Stomach (tissue), 9 donors: Measurements from ENCODE around the gene ZMYND15. TPM values are rescaled to one million over a fixed set of nuclear protein-coding genes. Genes with fewer than 3 reads are reported as not detected.

Source experiments
- DNase-seq, 2 donors: peaks; one replicate each; pipeline versions ENCODE4 v3.0.0 to v3.0.0-alpha.2; 2013 to 2019
- H3K27ac ChIP-seq, 5 donors: fragments of 200-600 bp in 4 of 5; sonication (generic) in 4 of 5; one replicate each; pipeline ENCODE4 v1.5.1; 2013 to 2019; ENCODE audit warnings: mild to moderate bottlenecking in 1 of 5, moderate library complexity in 1 of 5
- H3K27me3 ChIP-seq, 3 donors: fragments of 200-600 bp; sonication (generic); one replicate each; pipeline ENCODE4 v1.5.1; 2017 to 2019; ENCODE audit warnings: mixed run types in 1 of 3
- H3K36me3 ChIP-seq, 4 donors: fragments of 200-600 bp; sonication (generic); 1 replicate in 3 of 4; 2 replicates in 1 of 4; pipeline ENCODE4 v1.5.1; 2016 to 2019
- H3K4me1 ChIP-seq, 4 donors: fragments of 200-600 bp; sonication (generic); one replicate each; pipeline ENCODE4 v1.5.1; 2016 to 2019
- H3K4me3 ChIP-seq, 4 donors: fragments of 200-600 bp; sonication (generic) in 3 of 4; one replicate each; pipeline ENCODE4 v1.5.1; 2016 to 2019; ENCODE audit warnings: mild to moderate bottlenecking in 1 of 4
- H3K9me3 ChIP-seq, 4 donors: fragments of 200-600 bp; sonication (generic); one replicate each; pipeline ENCODE4 v1.5.1; 2016 to 2019
- EP300 ChIP-seq: sonication (generic); formaldehyde crosslinking; IDR thresholded peaks from one replicate; pipeline ENCODE4 v1.6.1; 2017; ENCODE audit warnings: antibody characterized with exemption
- POLR2A ChIP-seq, 4 donors: fragments of 450-650 bp; IDR thresholded peaks; one replicate each; pipeline ENCODE4 v1.6.1; 2016; ENCODE audit warnings: antibody characterized with exemption in 4 of 4, control low read depth in 2 of 4, mild to moderate bottlenecking in 1 of 4, moderate library complexity in 1 of 4
- POLR2AphosphoS5 ChIP-seq, 3 donors: sonication (generic); formaldehyde crosslinking; IDR thresholded peaks; one replicate each; pipeline ENCODE4 v1.6.1; 2016; ENCODE audit warnings: antibody characterized with exemption in 3 of 3
- WGBS, 5 donors: extraction: QIAGEN DNeasy Blood & Tissue Kit in 3 of 5; methylation state at CpG; one replicate each; pipeline versions ENCODE4 v1.1.5 to v1.1.7; 2013 to 2018; 5-methylcytosine and 5-hydroxymethylcytosine counted together
- intact Hi-C: fragments of 100-400 bp; cut with DNase I; formaldehyde crosslinking; loops from one replicate; pipeline ENCODE4 v1.15.1; 2023; ENCODE audit warnings: low total_unique reads
- polyA plus RNA-seq, 3 donors: library from polyadenylated mRNA; stranded (reverse); fragments of 200-250 nt; gene quantifications; one replicate each; pipeline ENCODE4 v1.2.3, GENCODE V29; 2013
- total RNA-seq, 5 donors: library from RNA; depleted of rRNA; stranded (reverse); fragments of >200 nt; gene quantifications; one replicate each; pipeline versions ENCODE4 v1.1.0 to v1.2.3, GENCODE V29; 2014 to 2016
- TF ChIP-seq, protein P1 (sequence below), 7 experiments: fragments of 450-650 bp in 4 of 7; fragments of 200-600 bp in 3 of 7; sonication (generic) in 3 of 7; IDR thresholded peaks; one replicate each; pipeline ENCODE4 v1.5.1; 2016 to 2019; ENCODE audit warnings: antibody characterized with exemption in 7 of 7, control low read depth in 2 of 7, mild to moderate bottlenecking in 1 of 7
- donor health status: healthy with polysubstance abuse.
- donor health status: Bipolar disorder and iron deficiency.
- donor health status: healthy.

ZMYND15 gene
- total and polyA plus RNA-seq, 8 donors: 0.43 to 3.2 (median 1.8) TPM; not detected in 3

DNA sequence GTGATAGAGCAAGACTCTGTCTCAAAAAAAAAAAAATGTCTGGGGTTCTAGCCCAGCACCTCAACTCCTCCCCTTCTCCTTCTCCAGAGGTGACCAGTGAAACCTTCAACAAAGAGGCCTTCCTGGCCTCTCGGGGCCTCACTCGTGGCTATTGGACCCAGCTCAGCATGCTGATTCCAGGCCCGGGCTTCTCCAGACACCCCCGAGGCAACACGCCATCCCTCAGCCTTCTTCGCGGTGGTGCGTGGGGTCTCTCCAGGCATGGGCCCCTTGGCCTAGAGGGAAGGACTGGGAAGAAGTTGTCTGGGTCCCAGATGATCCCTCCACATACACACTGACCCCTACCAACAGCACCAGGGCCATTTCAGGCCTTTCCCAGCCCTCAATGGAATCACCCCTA is 3.6 kb downstream of the ZMYND15 start:
- Histone ChIP-seq H3K27me3 (peaks cover 0 to 48% (median 0%) of the 10 kb centered on the region in 3 donors), H3K4me1 (peaks cover 19 to 36% (median 25%) of the 10 kb centered on the region in 4 donors), H3K27ac (no peak overlapping the region), H3K36me3 (no peaks in the 10 kb centered on the region), H3K9me3 (no peaks in the 10 kb centered on the region), H3K4me3 (no peak overlapping the region)
- TF ChIP-seq EP300: no peak
- TF ChIP-seq POLR2AphosphoS5 (IDR thresholded peaks at IDR 0.05): no peak
- TF ChIP-seq POLR2A (IDR thresholded peaks at IDR 0.05): no peak
- TF ChIP-seq, protein P1, sequence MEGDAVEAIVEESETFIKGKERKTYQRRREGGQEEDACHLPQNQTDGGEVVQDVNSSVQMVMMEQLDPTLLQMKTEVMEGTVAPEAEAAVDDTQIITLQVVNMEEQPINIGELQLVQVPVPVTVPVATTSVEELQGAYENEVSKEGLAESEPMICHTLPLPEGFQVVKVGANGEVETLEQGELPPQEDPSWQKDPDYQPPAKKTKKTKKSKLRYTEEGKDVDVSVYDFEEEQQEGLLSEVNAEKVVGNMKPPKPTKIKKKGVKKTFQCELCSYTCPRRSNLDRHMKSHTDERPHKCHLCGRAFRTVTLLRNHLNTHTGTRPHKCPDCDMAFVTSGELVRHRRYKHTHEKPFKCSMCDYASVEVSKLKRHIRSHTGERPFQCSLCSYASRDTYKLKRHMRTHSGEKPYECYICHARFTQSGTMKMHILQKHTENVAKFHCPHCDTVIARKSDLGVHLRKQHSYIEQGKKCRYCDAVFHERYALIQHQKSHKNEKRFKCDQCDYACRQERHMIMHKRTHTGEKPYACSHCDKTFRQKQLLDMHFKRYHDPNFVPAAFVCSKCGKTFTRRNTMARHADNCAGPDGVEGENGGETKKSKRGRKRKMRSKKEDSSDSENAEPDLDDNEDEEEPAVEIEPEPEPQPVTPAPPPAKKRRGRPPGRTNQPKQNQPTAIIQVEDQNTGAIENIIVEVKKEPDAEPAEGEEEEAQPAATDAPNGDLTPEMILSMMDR (IDR thresholded peaks at IDR 0.05): no peak
- WGBS, 5 donors: 93 to 94% (median 94%) methylated on average over 7 to 8 of the region's 8 CpGs
- DNase-seq: no peak
- intact Hi-C loops: no loop called here

DNA sequence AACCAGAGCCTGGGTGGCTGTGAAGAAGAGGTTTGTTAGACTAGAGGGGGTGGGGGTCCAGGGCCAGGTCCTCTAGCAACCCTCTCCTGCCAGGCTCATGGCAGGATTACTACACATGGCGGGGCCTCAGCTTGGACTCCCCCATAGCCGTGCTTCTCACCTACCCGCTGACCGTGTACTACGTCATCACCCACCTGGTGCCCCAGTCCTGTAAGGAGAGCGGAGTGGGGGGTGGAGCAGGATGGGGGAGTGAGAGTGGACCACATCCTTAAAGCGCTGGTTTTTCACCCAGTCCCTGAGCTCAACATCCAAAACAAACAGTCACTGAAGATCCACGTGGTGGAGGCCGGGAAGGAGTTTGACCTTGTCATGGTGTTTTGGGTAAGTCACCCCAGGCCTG is 4.3 kb downstream of the ZMYND15 start:
- Histone ChIP-seq H3K27me3 (peaks cover 0 to 55% (median 0%) of the 10 kb centered on the region in 3 donors), H3K36me3 (no peaks in the 10 kb centered on the region), H3K27ac (no peak overlapping the region), H3K4me1 (peaks cover 12 to 34% (median 18%) of the 10 kb centered on the region in 4 donors), H3K4me3 (no peak overlapping the region), H3K9me3 (no peaks in the 10 kb centered on the region)
- TF ChIP-seq POLR2AphosphoS5 (IDR thresholded peaks at IDR 0.05) (no peak), EP300 (no peak), POLR2A (IDR thresholded peaks at IDR 0.05) (no peak)
- TF ChIP-seq, protein P1 (IDR thresholded peaks at IDR 0.05): no peak
- WGBS, 5 donors: 84 to 92% (median 88%) methylated on average over 9 of the region's 9 CpGs
- no peak for DNase-seq
- intact Hi-C loops: no loop called here

DNA sequence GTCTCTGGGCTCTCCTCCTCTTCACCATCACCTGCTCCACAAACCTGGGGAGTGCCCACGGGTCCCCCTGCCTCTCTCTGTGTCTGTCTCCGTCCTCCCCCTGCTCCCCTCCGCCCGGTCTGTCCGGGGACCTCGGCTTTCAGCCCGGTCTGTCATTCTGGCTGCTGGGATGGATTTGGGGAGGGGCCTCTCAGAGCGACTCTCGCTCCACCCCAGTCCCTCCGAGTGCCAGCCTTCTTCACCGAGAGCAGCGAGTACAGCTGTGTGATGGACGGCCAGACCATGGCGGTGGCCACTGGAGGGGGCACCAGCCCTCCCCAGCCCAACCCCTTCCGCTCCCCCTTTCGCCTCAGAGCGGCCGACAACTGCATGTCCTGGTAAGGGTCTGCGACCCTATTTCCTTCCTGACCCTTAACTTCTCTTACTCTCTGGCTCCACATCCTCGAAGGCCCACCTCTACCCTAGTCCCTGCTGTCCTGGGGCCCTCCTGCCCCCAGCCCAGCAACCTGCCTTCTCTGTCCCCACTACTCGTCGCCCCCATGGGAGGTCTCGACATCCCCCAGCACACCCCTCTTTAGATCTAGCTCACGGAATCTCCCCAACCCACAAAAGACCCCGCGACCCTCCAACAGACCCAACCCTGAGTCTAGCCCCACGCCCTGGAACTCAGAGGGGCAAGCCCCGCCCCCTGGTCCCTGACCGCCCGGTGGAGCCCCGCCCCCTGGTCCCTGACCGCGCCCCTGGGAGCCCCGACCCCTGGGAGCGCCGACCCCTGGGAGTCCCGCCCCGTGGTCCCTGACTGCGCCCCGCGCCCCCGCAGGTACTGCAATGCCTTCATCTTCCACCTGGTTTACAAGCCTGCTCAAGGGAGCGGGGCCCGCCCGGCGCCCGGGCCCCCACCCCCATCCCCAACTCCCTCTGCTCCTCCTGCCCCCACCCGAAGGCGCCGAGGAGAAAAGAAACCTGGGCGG is 5.7 kb downstream of the ZMYND15 start:
- intact Hi-C loops: no loop called here
- H3K36me3 ChIP-seq: no peaks in the 10 kb centered on the region
- peaks cover 10 to 26% (median 12%) of the 10 kb centered on the region in 4 donors for H3K4me1 ChIP-seq
- WGBS, 5 donors: 12 to 21% (median 13%) methylated on average over 33 to 51 of the region's 51 CpGs
- H3K4me3 ChIP-seq: peak overlapping the region in 1 of 4 donors; percentile 16
- no peak for DNase-seq
- no peak overlapping the region for H3K27ac ChIP-seq
- H3K27me3 ChIP-seq: peaks cover 0 to 61% (median 0%) of the 10 kb centered on the region in 3 donors
- H3K9me3 ChIP-seq: no peaks in the 10 kb centered on the region
- TF ChIP-seq POLR2A (IDR thresholded peaks at IDR 0.05) (no peak), POLR2AphosphoS5 (IDR thresholded peaks at IDR 0.05) (no peak), EP300 (no peak)
- TF ChIP-seq, protein P1 (IDR thresholded peaks at IDR 0.05): no peak

GRCh38 chr17:4747847-4748246 is 8.2 kb downstream of the ZMYND15 start:
- Histone ChIP-seq H3K9me3 (no peaks in the 10 kb centered on the region), H3K36me3 (no peaks in the 10 kb centered on the region), H3K27ac (peak overlapping the region in 2 of 5 donors; percentile 26 to 44), H3K4me3 (no peak overlapping the region), H3K27me3 (peaks cover 0 to 72% (median 0%) of the 10 kb centered on the region in 3 donors), H3K4me1 (peaks cover 10 to 20% (median 11%) of the 10 kb centered on the region in 4 donors)
- WGBS, 5 donors: 37 to 64% (median 51%) methylated on average over 5 of the region's 5 CpGs
- TF ChIP-seq, protein P1 (IDR thresholded peaks at IDR 0.05): no peak
- no peak for TF ChIP-seq EP300
- no peak for TF ChIP-seq POLR2AphosphoS5 (IDR thresholded peaks at IDR 0.05)
- DNase-seq: peak in 1 of 2 donors; percentile 56
- intact Hi-C loops: no loop called here
